Lung (tissue), 12 donors: ENCODE measurements around the gene FOXE3. TPM values are rescaled to one million over a fixed set of nuclear protein-coding genes. Genes with fewer than 3 reads are reported as not detected.

Source experiments
- ATAC-seq: fragments of 200-7000 bp; cut with Tn5 transposase; one replicate; pipeline ENCODE4 v1.9.1; 2020; ENCODE audit warnings: moderate number of reproducible peaks; ENCODE audit not compliant: insufficient read depth, low FRiP score
- DNase-seq, 3 donors: peaks; one replicate each; pipeline ENCODE4 v3.0.0-alpha.2; 2013 to 2017
- H3K27ac ChIP-seq, 2 donors: one replicate each; pipeline ENCODE4 v1.5.1; 2013; ENCODE audit warnings: mild to moderate bottlenecking in 2 of 2, moderate library complexity in 2 of 2, control low read depth in 1 of 2, inconsistent platforms in 1 of 2, low read depth in 1 of 2, low read length in 1 of 2
- H3K27me3 ChIP-seq, 3 donors: one replicate each; pipeline ENCODE4 v1.5.1; 2013; ENCODE audit warnings: low read length in 2 of 3; ENCODE audit not compliant: control insufficient read depth in 3 of 3, insufficient read depth in 3 of 3
- H3K36me3 ChIP-seq, 4 donors: one replicate each; pipeline ENCODE4 v1.5.1; 2013; ENCODE audit warnings: low read length in 4 of 4, mild to moderate bottlenecking in 1 of 4, moderate library complexity in 1 of 4; ENCODE audit not compliant: control insufficient read depth in 4 of 4, insufficient read depth in 4 of 4
- H3K4me1 ChIP-seq, 5 donors: one replicate each; pipeline ENCODE4 v1.5.1; 2013; ENCODE audit warnings: low read length in 5 of 5, mild to moderate bottlenecking in 2 of 5, moderate library complexity in 1 of 5; ENCODE audit not compliant: control insufficient read depth in 5 of 5, insufficient read depth in 5 of 5
- H3K4me3 ChIP-seq: one replicate; pipeline ENCODE4 v1.5.1; 2013; ENCODE audit warnings: mild to moderate bottlenecking, control low read depth, moderate library complexity
- H3K9ac ChIP-seq, 2 donors: one replicate each; pipeline ENCODE4 v1.5.1; 2013; ENCODE audit warnings: low read length in 2 of 2, control low read depth in 1 of 2; ENCODE audit not compliant: insufficient read depth in 1 of 2
- H3K9me3 ChIP-seq, 4 donors: one replicate each; pipeline ENCODE4 v1.5.1; 2013; ENCODE audit warnings: low read length in 3 of 4, mild to moderate bottlenecking in 1 of 4, moderate library complexity in 1 of 4; ENCODE audit not compliant: control insufficient read depth in 4 of 4, insufficient read depth in 3 of 4
- WGBS, 2 donors: extraction: QIAGEN DNeasy Blood & Tissue Kit; methylation state at CpG; one replicate each; pipeline ENCODE4 v1.1.7; 2013; 5-methylcytosine and 5-hydroxymethylcytosine counted together
- polyA plus RNA-seq, 2 donors: library from polyadenylated mRNA; stranded (reverse); fragments of 200-250 nt; gene quantifications; one replicate each; pipeline ENCODE4 v1.2.1, GENCODE V29; 2013
- total RNA-seq, 2 donors: library from RNA; depleted of rRNA in 1 of 2; stranded (reverse); fragments of >200 nt in 1 of 2; gene quantifications; one replicate each; pipeline ENCODE4 v1.2.1, GENCODE V29; 2014 to 2021
- TF ChIP-seq, protein P1 (sequence below): IDR thresholded peaks from 2 replicates; pipeline ENCODE4 v1.5.1; 2012; ENCODE audit warnings: mild to moderate bottlenecking; ENCODE audit errors: control extremely low read depth, extremely low read depth
- donor health status: control.
- donor health status: control.
- donor health status: Bipolar disorder and iron deficiency.
- donor health status: healthy.
- donor health status: DM: yes; HTN: yes; CAD: no.

The FOXE3 gene
- total and polyA plus RNA-seq, 4 donors = 0.01 TPM; not detected in 3

GRCh38 chr1:47402591-47402990, 13.5 kb upstream of the FOXE3 start:
- Histone ChIP-seq H3K27ac (no peak overlapping the region), H3K4me3 (no peak overlapping the region), H3K9me3 (peaks cover 0 to 2% (median 0%) of the 10 kb centered on the region in 4 donors), H3K4me1 (peaks cover 0 to 18% (median 3%) of the 10 kb centered on the region in 5 donors), H3K27me3 (peaks cover 0 to 12% (median 0%) of the 10 kb centered on the region in 3 donors), H3K9ac (no peak overlapping the region), H3K36me3 (no peaks in the 10 kb centered on the region)
- no peak for ATAC-seq
- TF ChIP-seq, protein P1, sequence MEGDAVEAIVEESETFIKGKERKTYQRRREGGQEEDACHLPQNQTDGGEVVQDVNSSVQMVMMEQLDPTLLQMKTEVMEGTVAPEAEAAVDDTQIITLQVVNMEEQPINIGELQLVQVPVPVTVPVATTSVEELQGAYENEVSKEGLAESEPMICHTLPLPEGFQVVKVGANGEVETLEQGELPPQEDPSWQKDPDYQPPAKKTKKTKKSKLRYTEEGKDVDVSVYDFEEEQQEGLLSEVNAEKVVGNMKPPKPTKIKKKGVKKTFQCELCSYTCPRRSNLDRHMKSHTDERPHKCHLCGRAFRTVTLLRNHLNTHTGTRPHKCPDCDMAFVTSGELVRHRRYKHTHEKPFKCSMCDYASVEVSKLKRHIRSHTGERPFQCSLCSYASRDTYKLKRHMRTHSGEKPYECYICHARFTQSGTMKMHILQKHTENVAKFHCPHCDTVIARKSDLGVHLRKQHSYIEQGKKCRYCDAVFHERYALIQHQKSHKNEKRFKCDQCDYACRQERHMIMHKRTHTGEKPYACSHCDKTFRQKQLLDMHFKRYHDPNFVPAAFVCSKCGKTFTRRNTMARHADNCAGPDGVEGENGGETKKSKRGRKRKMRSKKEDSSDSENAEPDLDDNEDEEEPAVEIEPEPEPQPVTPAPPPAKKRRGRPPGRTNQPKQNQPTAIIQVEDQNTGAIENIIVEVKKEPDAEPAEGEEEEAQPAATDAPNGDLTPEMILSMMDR = no peak
- no peak for DNase-seq
- 87 to 89% methylated on average over 4 of the region's 4 CpGs for WGBS, 2 donors

- Histone ChIP-seq H3K4me3 (no peak overlapping the region), H3K9ac (no peak overlapping the region), H3K4me1 (peaks cover 0 to 27% (median 4%) of the 10 kb centered on the region in 5 donors), H3K9me3 (peaks cover 0 to 2% (median 0%) of the 10 kb centered on the region in 4 donors), H3K27ac (no peak overlapping the region), H3K27me3 (peaks cover 0 to 12% (median 0%) of the 10 kb centered on the region in 3 donors), H3K36me3 (no peaks in the 10 kb centered on the region)
- ATAC-seq = no peak
- WGBS, 2 donors = 87 to 94% methylated on average over 4 of the region's 4 CpGs
- no peak for DNase-seq
- TF ChIP-seq, protein P1 = no peak
Observed at GRCh38 chr1:47403321-47403910, 12.7 kb upstream of the FOXE3 start.

- peak; percentile 83 to 90 (median 85) for DNase-seq
- WGBS, 2 donors = 62 to 67% methylated on average over 5 of the region's 5 CpGs
- TF ChIP-seq, protein P1 = no peak
Observed at GRCh38 chr1:47405697-47406096, 10.4 kb upstream of the FOXE3 start.

More at GRCh38 chr1:47405697-47406096, 10.4 kb upstream of the FOXE3 start:
- H3K27ac ChIP-seq = no peak overlapping the region
- no peak for ATAC-seq
- H3K36me3 ChIP-seq = no peaks in the 10 kb centered on the region
- no peak overlapping the region for H3K4me3 ChIP-seq
- H3K4me1 ChIP-seq = peaks cover 0 to 50% (median 10%) of the 10 kb centered on the region in 5 donors
- no peak overlapping the region for H3K9ac ChIP-seq
- H3K9me3 ChIP-seq = no peaks in the 10 kb centered on the region
- peaks cover 0 to 5% (median 0%) of the 10 kb centered on the region in 3 donors for H3K27me3 ChIP-seq
